Sigmoid colon (tissue), 4 donors: ENCODE results near the gene SERPINB6.

Experiments
- POLR2A ChIP-seq, 2 donors: fragments of 450-650 bp; IDR thresholded peaks; one replicate each; pipeline ENCODE4 v1.6.1; 2016; ENCODE audit warnings: antibody characterized with exemption in 2 of 2, mild to moderate bottlenecking in 2 of 2, moderate library complexity in 2 of 2
- POLR2AphosphoS5 ChIP-seq, 4 donors: sonication (generic); formaldehyde crosslinking; IDR thresholded peaks; one replicate each; pipeline ENCODE4 v1.6.1; 2017; ENCODE audit warnings: antibody characterized with exemption in 4 of 4
- TF ChIP-seq, protein P1 (sequence below), 4 experiments: fragments of 450-650 bp in 3 of 4; fragments of 200-600 bp in 1 of 4; IDR thresholded peaks; one replicate each; pipeline ENCODE4 v1.5.1; 2016 to 2019; ENCODE audit warnings: antibody characterized with exemption in 4 of 4, mild to moderate bottlenecking in 3 of 4, moderate library complexity in 2 of 4

DNA sequence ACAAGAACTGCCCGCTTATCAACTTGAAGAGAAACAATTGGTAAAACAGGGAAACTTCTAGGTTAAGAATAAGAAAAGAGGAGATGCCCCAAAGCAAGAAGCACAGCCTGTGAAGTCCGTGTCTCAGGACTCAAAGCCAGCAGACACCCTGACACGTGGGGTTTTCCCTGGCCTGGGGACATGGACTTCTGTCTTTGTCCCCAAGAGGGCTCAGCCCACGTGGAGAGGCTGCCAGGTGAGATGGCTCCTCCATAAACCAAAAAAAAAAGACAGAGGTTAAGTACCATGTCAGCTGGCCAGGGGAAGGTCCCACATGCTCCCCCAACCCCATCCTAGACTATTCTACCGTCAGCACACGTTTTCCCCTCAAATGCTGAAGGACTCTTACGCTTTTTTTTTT is 9.9 kb downstream of the SERPINB6 start:
- TF ChIP-seq POLR2A (IDR thresholded peaks at IDR 0.05): no peak
- TF ChIP-seq, protein P1, sequence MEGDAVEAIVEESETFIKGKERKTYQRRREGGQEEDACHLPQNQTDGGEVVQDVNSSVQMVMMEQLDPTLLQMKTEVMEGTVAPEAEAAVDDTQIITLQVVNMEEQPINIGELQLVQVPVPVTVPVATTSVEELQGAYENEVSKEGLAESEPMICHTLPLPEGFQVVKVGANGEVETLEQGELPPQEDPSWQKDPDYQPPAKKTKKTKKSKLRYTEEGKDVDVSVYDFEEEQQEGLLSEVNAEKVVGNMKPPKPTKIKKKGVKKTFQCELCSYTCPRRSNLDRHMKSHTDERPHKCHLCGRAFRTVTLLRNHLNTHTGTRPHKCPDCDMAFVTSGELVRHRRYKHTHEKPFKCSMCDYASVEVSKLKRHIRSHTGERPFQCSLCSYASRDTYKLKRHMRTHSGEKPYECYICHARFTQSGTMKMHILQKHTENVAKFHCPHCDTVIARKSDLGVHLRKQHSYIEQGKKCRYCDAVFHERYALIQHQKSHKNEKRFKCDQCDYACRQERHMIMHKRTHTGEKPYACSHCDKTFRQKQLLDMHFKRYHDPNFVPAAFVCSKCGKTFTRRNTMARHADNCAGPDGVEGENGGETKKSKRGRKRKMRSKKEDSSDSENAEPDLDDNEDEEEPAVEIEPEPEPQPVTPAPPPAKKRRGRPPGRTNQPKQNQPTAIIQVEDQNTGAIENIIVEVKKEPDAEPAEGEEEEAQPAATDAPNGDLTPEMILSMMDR (IDR thresholded peaks at IDR 0.05): no peak
- TF ChIP-seq POLR2AphosphoS5 (IDR thresholded peaks at IDR 0.05): no peak
